LoVo (cell line): ENCODE measurements around the gene TPPP2.
A peak's percentile ranks its signal among the peaks of the same experiment; 100 is the strongest.
"Not testable (repeated sequence)": the region's sequence is repeated elsewhere in the genome, so short reads cannot be mapped to it uniquely, and the experiment has no call there.

Source experiments
- DNase-seq: peaks from one replicate; pipeline ENCODE4 v3.0.0-alpha.2; 2016; ENCODE audit warnings: low spot score

Gene TPPP2

GRCh38 chr14:21029917-21030316 is at the start of gene TPPP2:
TSS of gene TPPP2 (plus strand) at chr14:21030217. CDS start at chr14:21030582, 365 bp downstream.
- no peak for DNase-seq

- DNase-seq: no peak
Observed at GRCh38 chr14:20980906-20981305, 49.1 kb upstream of the TPPP2 start.

- no peak for DNase-seq
Observed at GRCh38 chr14:20982646-20983369, 47.2 kb upstream of the TPPP2 start.

- not testable (repeated sequence) for DNase-seq
Observed at GRCh38 chr14:20985650-20986049, 44.4 kb upstream of the TPPP2 start.

- DNase-seq: peak; percentile 63
Observed at GRCh38 chr14:20986811-20987210, 43.2 kb upstream of the TPPP2 start.

- no peak for DNase-seq
Observed at GRCh38 chr14:20988717-20989470, 41.1 kb upstream of the TPPP2 start.

GRCh38 chr14:20989471-20989786 is 40.6 kb upstream of the TPPP2 start:
- no peak for DNase-seq

- DNase-seq: peak; percentile 96
Observed at GRCh38 chr14:20989787-20990600, 40.0 kb upstream of the TPPP2 start, which contains the start of gene METTL17. TSS of gene METTL17 (plus strand) at chr14:20989980. CDS start at chr14:20990003, 23 bp downstream.

- no peak for DNase-seq
Observed at GRCh38 chr14:20996521-20996920, 33.5 kb upstream of the TPPP2 start.

- no peak for DNase-seq
Observed at GRCh38 chr14:20997115-20997514, 32.9 kb upstream of the TPPP2 start.

- DNase-seq: no peak
Observed at GRCh38 chr14:20997564-20997963, 32.5 kb upstream of the TPPP2 start.

GRCh38 chr14:20998139-20998538 is 31.9 kb upstream of the TPPP2 start:
- no peak for DNase-seq

- no peak for DNase-seq
Observed at GRCh38 chr14:20998674-20999366, 31.2 kb upstream of the TPPP2 start, which contains the start of gene SLC39A2. TSS of gene SLC39A2 (plus strand) at chr14:20999293. CDS start at chr14:20999447, 154 bp downstream.

- no peak for DNase-seq
Observed at GRCh38 chr14:20999591-20999990, 30.4 kb upstream of the TPPP2 start.

GRCh38 chr14:21001218-21001617 is 28.8 kb upstream of the TPPP2 start:
- no peak for DNase-seq

- no peak for DNase-seq
Observed at GRCh38 chr14:21003788-21004346, 26.1 kb upstream of the TPPP2 start.

- not testable (repeated sequence) for DNase-seq
Observed at GRCh38 chr14:21009721-21010120, 20.3 kb upstream of the TPPP2 start.

GRCh38 chr14:21011136-21011535 is 18.9 kb upstream of the TPPP2 start:
- no peak for DNase-seq

- peak; percentile 84 for DNase-seq
Observed at GRCh38 chr14:21014761-21015190, 15.2 kb upstream of the TPPP2 start.

GRCh38 chr14:21015312-21015711 is 14.7 kb upstream of the TPPP2 start:
- no peak for DNase-seq

- no peak for DNase-seq
Observed at GRCh38 chr14:21016413-21017190, 13.4 kb upstream of the TPPP2 start.
